IMR-90 (cell line): Measurements from ENCODE around the gene SPAM1. TPM values are rescaled to one million over a fixed set of nuclear protein-coding genes. Genes with fewer than 3 reads are reported as not detected.

Experiments
- ATAC-seq: fragments of 200-7000 bp; cut with Tn5 transposase; 2 replicates; pipeline ENCODE4 v1.9.1; 2020; ENCODE audit warnings: low read depth, mild to moderate bottlenecking, moderate library complexity
- BruUV-seq: library from RNA; stranded (reverse); fragments of 400-500 nt; replicated peaks from 2 replicates; lab custom pipeline; 2021; lab: Mats Ljungman, UMichigan
- CTCF ChIA-PET: fragments of 300-600 bp; formaldehyde crosslinking; extraction: SDS; loops from one replicate; lab custom pipeline; 2021; ENCODE audit warnings: antibody characterized with exemption; lab: Yijun Ruan, JAX
- POLR2A ChIA-PET: fragments of 300-600 bp; sonication (Branson Sonifier 250); formaldehyde crosslinking; loops from one replicate; lab custom pipeline; 2022; ENCODE audit warnings: antibody characterized with exemption; ENCODE audit not compliant: unreplicated experiment; lab: Charles Lee
- DNase-seq: peaks from one replicate; pipeline ENCODE4 v3.0.0; 2013
- H2AFZ ChIP-seq: replicated peaks from 2 replicates; pipeline ENCODE3; 2013; ENCODE audit warnings: low read length, mild to moderate bottlenecking; ENCODE audit not compliant: poor library complexity
- H2AK5ac ChIP-seq: 2 replicates; pipeline ENCODE4 v1.6.1; 2013; ENCODE audit warnings: low read depth, low read length, inconsistent platforms
- H2AK9ac ChIP-seq: replicated peaks from 2 replicates; pipeline ENCODE3; 2013; ENCODE audit warnings: mild to moderate bottlenecking, low read depth, low read length, moderate library complexity; ENCODE audit not compliant: poor library complexity
- H2BK120ac ChIP-seq: 2 replicates; pipeline ENCODE4 v1.6.1; 2013; ENCODE audit warnings: low read depth, low read length, inconsistent platforms
- H2BK15ac ChIP-seq: 3 replicates; pipeline ENCODE4 v1.6.1; 2013; ENCODE audit warnings: low read depth, low read length, inconsistent platforms
- H2BK20ac ChIP-seq: 2 replicates; pipeline ENCODE4 v1.6.1; 2013; ENCODE audit warnings: low read depth, mild to moderate bottlenecking, inconsistent platforms, low read length, moderate library complexity
- H2BK5ac ChIP-seq: 2 replicates; pipeline ENCODE4 v1.6.1; 2013; ENCODE audit warnings: mild to moderate bottlenecking, low read depth, low read length, inconsistent platforms; ENCODE audit not compliant: poor library complexity, severe bottlenecking
- H3K14ac ChIP-seq: replicated peaks from 2 replicates; pipeline ENCODE4 v1.6.1; 2013; ENCODE audit warnings: low read depth, low read length, inconsistent platforms
- H3K18ac ChIP-seq: 2 replicates; pipeline ENCODE4 v1.6.1; 2013; ENCODE audit warnings: low read depth, low read length, control low read depth
- H3K23ac ChIP-seq: 2 replicates; pipeline ENCODE4 v1.6.1; 2013; ENCODE audit warnings: low read depth, low read length, inconsistent platforms
- H3K27ac ChIP-seq: 2 replicates; pipeline ENCODE4 v1.5.1; 2013; ENCODE audit warnings: mild to moderate bottlenecking, control low read depth, low read length; ENCODE audit not compliant: insufficient read depth
- H3K27me3 ChIP-seq: 2 replicates; pipeline ENCODE4 v1.6.1; 2013; ENCODE audit warnings: low read length; ENCODE audit not compliant: control insufficient read depth, insufficient read depth
- H3K36me3 ChIP-seq: 2 replicates; pipeline ENCODE4 v1.6.1; 2013; ENCODE audit warnings: low read length, mixed read lengths; ENCODE audit not compliant: control insufficient read depth, insufficient read depth
- H3K4ac ChIP-seq: 2 replicates; pipeline ENCODE4 v1.6.1; 2013; ENCODE audit warnings: low read depth, low read length, inconsistent platforms
- H3K4me1 ChIP-seq: 2 replicates; pipeline ENCODE4 v1.6.1; 2013; ENCODE audit warnings: low read length, mixed read lengths; ENCODE audit not compliant: control insufficient read depth, insufficient read depth
- H3K4me2 ChIP-seq: 2 replicates; pipeline ENCODE4 v1.6.1; 2013; ENCODE audit warnings: low read depth, mild to moderate bottlenecking, control low read depth, low read length, moderate library complexity
- H3K4me3 ChIP-seq: 2 replicates; pipeline ENCODE4 v1.5.1; 2013; ENCODE audit warnings: low read depth, mild to moderate bottlenecking, control low read depth, low read length, moderate library complexity; ENCODE audit not compliant: insufficient read depth
- H3K56ac ChIP-seq: 2 replicates; pipeline ENCODE4 v1.6.1; 2013; ENCODE audit warnings: low read length, inconsistent platforms; ENCODE audit not compliant: insufficient read depth; ENCODE audit errors: extremely low read depth
- H3K79me1 ChIP-seq, 2 experiments: 2 replicates each; pipeline ENCODE4 v1.6.1; 2013; ENCODE audit warnings: low read length in 2 of 2, inconsistent platforms in 1 of 2, low read depth in 1 of 2
- H3K9ac ChIP-seq: 2 replicates; pipeline ENCODE4 v1.6.1; 2013; ENCODE audit warnings: low read depth, low read length, control low read depth
- H3K9me1 ChIP-seq: 2 replicates; pipeline ENCODE4 v1.6.1; 2013; ENCODE audit warnings: low read length, inconsistent platforms; ENCODE audit not compliant: insufficient read depth
- H3K9me3 ChIP-seq: 2 replicates; pipeline ENCODE4 v1.6.1; 2013; ENCODE audit warnings: low read length; ENCODE audit not compliant: control insufficient read depth, insufficient read depth
- H4K20me1 ChIP-seq: 2 replicates; pipeline ENCODE4 v1.6.1; 2013; ENCODE audit warnings: low read length, inconsistent platforms; ENCODE audit not compliant: insufficient read depth
- H4K5ac ChIP-seq: 2 replicates; pipeline ENCODE4 v1.6.1; 2013; ENCODE audit warnings: mild to moderate bottlenecking, low read depth, low read length, control low read depth
- H4K8ac ChIP-seq, 2 experiments: 2 replicates each; pipeline ENCODE4 v1.6.1; 2013; ENCODE audit warnings: low read depth in 2 of 2, low read length in 2 of 2, control low read depth in 1 of 2, inconsistent platforms in 1 of 2
- H4K91ac ChIP-seq: 2 replicates; pipeline ENCODE4 v1.6.1; 2013; ENCODE audit warnings: low read depth, low read length, inconsistent platforms; ENCODE audit not compliant: insufficient read depth
- BHLHE40 ChIP-seq: fragments of 150-350 bp; IDR thresholded peaks from 2 replicates; pipeline ENCODE4 v1.6.1; 2016; ENCODE audit warnings: mild to moderate bottlenecking, low read depth, low read length
- CEBPB ChIP-seq: IDR thresholded peaks from 2 replicates; pipeline ENCODE4 v1.6.1; 2012; ENCODE audit warnings: low read depth, low read length, improper control_type of control experiment
- CHD1 ChIP-seq: IDR thresholded peaks from 2 replicates; pipeline ENCODE4 v1.6.1; 2012; ENCODE audit warnings: low read depth, low read length, improper control_type of control experiment
- CTCF ChIP-seq: conservative IDR thresholded peaks from 2 replicates; pipeline ENCODE4 v1.5.1; 2012; ENCODE audit warnings: mild to moderate bottlenecking, low read depth, low read length, improper control_type of control experiment
- ELK1 ChIP-seq: fragments of 150-350 bp; IDR thresholded peaks from 2 replicates; pipeline ENCODE4 v1.6.1; 2016; ENCODE audit warnings: low read depth, mild to moderate bottlenecking, low read length, moderate library complexity, borderline replicate concordance
- FOS ChIP-seq: fragments of 150-350 bp; IDR thresholded peaks from 2 replicates; pipeline ENCODE4 v1.6.1; 2016; ENCODE audit warnings: low read depth, low read length
- MAFK ChIP-seq: IDR thresholded peaks from 2 replicates; pipeline ENCODE4 v1.6.1; 2012; ENCODE audit warnings: low read depth, low read length, improper control_type of control experiment
- MXI1 ChIP-seq: IDR thresholded peaks from 2 replicates; pipeline ENCODE4 v1.6.1; 2012; ENCODE audit warnings: low read depth, mild to moderate bottlenecking, low read length, moderate library complexity, borderline replicate concordance
- NFE2L2 ChIP-seq: fragments of 150-350 bp; IDR thresholded peaks from 2 replicates; pipeline ENCODE4 v1.6.1; 2016; ENCODE audit warnings: low read depth, mild to moderate bottlenecking, low read length
- RAD21 ChIP-seq: IDR thresholded peaks from 2 replicates; pipeline ENCODE4 v1.6.1; 2012; ENCODE audit warnings: low read length, improper control_type of control experiment
- SMC3 ChIP-seq: fragments of 150-350 bp; IDR thresholded peaks from 2 replicates; pipeline ENCODE4 v1.6.1; 2016; ENCODE audit warnings: low read depth, mild to moderate bottlenecking, antibody characterized with exemption, low read length, moderate library complexity
- dilution Hi-C: fragments of 300-500 bp; cut with HindIII; formaldehyde crosslinking; loops from one replicate; pipeline ENCODE4 v1.14.3; 2018; ENCODE audit warnings: low sequenced_read_pairs; ENCODE audit not compliant: unreplicated experiment
- in situ Hi-C: fragments of 300-500 bp; cut with MboI; formaldehyde crosslinking; loops from 3 replicates; pipeline ENCODE4 v1.14.3; 2019; ENCODE audit warnings: low sequenced_read_pairs, inconsistent platforms, mixed read lengths
- intact Hi-C: fragments of 100-400 bp; cut with micrococcal nuclease; formaldehyde crosslinking; loops from 2 replicates; pipeline ENCODE4 v1.10.0; 2022
- polyA plus RNA-seq, 3 experiments: library from polyadenylated mRNA; depleted of rRNA; stranded (reverse); fragments of >200 nt; gene quantifications; 2 replicates each; pipeline ENCODE4 v1.2.3, GENCODE V29; 2012; ENCODE audit warnings: low replicate concordance in 1 of 3
- total RNA-seq: library from RNA; depleted of rRNA; stranded (reverse); fragments of >200 nt; gene quantifications from 2 replicates; pipeline ENCODE4 v1.2.3, GENCODE V29; 2012

Gene SPAM1
- total and polyA plus RNA-seq, 2 of the 4 experiments (the other 2 are of a cell fraction): not detected

- Histone ChIP-seq H3K4me3 (no peak overlapping the region), H3K4me2 (no peak overlapping the region), H3K14ac (no peak overlapping the region), H3K36me3 (no peaks in the 10 kb centered on the region), H3K9ac (no peak overlapping the region), H3K4me1 (no peaks in the 10 kb centered on the region), H3K27me3 (no peaks in the 10 kb centered on the region), H2BK15ac (no peak overlapping the region), H4K8ac (no peak overlapping the region), H2AK5ac (no peak overlapping the region), H4K20me1 (no peaks in the 10 kb centered on the region), H3K9me1 (no peaks in the 10 kb centered on the region), H3K23ac (no peak overlapping the region), H4K5ac (no peak overlapping the region), H2BK5ac (no peak overlapping the region), H2BK120ac (no peak overlapping the region), H2BK20ac (no peak overlapping the region), H3K79me1 (no peaks in the 10 kb centered on the region), H3K18ac (no peak overlapping the region), H4K91ac (no peak overlapping the region), H3K4ac (no peak overlapping the region), H3K27ac (no peak overlapping the region), H3K9me3 (no peaks in the 10 kb centered on the region), H2AFZ (no peak overlapping the region), H2AK9ac (no peak overlapping the region), H3K56ac (no peak overlapping the region)
- POLR2A ChIA-PET: no interaction called here
- CTCF ChIA-PET: no interaction called here
- TF ChIP-seq FOS (no peak), CTCF (no peak), MXI1 (no peak), NFE2L2 (no peak), BHLHE40 (no peak), CEBPB (no peak), ELK1 (no peak), CHD1 (no peak), MAFK (no peak), RAD21 (no peak), SMC3 (no peak)
- DNase-seq (no peak), ATAC-seq (no peak)
- in situ Hi-C loops (no loop called here), intact Hi-C loops (loop anchor here (10.0 kb wide), 1 partner anchor 820 kb away; no protein-coding TSS in a partner anchor), dilution Hi-C loops (no loop called here)
- no TSS peak for BruUV-seq
These were observed 50.0 kb downstream of the SPAM1 start for GRCh38 chr7:123975084-123975483.
